GM12872 (cell line): ENCODE data around the gene TUT7.

Experiments
- CTCF ChIP-seq: IDR thresholded peaks from 3 replicates; pipeline ENCODE4 v1.5.1; 2011; ENCODE audit warnings: low read depth, mild to moderate bottlenecking, low read length, moderate library complexity; ENCODE audit not compliant: insufficient read depth

Gene TUT7

GRCh38 chr9:86368871-86369521, 14.8 kb upstream of the TUT7 start:
- TF ChIP-seq CTCF, result no peak

DNA sequence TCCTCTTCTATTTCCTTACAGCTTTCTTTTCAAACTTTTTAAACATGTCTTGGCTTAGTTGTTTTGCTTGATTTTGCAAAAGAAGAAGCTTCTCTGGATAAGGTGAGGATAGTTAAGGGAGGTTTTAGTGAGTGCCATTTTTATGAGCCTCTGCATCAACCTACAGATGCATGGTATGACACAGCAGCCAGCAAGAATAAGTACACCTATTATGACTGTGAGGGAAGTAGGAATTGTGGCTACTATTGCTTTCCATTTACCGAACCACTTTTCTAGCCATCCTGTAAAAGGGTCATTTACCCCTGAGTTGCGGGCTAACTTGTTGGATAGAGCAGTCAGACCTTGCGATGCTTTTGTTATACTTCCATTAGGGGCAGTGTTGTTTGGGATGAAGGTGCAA, 7.0 kb upstream of the TUT7 start:
- TF ChIP-seq CTCF, result no peak

DNA sequence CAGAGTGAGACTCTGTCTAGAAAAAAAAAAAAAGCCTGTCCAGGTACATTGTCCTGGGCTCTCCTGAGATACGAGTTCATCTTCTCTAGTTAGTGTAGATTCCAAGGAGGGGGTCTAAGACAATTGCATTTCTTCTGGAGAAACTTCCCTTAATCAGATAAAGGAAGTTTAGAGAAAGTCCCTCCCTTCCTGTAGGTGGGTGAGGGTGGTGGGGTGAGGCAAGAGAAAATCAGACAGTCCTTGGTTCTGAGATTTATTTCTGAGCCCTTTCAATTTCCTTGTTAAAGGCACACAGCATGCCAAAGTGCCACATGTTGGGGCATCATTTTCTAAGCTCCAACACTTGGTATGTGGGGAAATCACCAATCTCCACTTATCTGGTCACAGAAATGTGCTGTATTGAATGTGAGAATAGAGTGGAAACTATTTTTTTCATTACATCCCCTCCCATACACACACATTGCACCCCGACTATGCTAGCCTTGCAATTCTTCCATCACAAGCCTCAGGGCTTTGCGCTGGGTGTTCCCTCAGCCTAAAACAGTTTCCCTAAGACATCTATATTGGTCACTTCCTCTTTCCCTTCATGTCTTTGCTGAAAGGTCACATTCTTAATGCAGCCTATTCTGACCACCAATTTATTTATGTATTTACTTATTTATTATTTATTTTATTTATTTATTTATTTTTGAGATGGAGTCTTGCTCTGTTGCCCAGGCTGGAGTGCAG, 5.1 kb upstream of the TUT7 start:
- TF ChIP-seq CTCF, result no peak

- TF ChIP-seq CTCF, result no peak
Observed at GRCh38 chr9:86356871-86357866, 3.0 kb upstream of the TUT7 start.

DNA sequence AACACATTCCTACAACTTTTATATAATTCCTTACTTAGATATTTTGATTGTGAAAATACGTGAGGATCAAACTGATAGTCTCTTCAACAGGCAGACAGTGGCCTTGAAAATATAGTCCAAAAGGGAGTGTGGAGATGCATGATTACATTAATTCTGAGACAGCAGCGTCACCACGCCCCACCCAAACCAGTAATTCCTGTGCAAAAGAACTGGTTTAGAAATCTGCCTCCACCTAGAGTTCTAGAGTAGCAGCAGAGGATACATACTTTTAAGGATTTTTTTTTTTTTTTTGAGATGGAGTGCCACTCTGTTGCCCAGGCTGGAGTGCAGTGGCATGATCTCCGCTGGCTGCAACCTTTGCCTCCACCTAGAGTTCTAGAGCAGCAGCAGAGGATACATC, 1.6 kb upstream of the TUT7 start:
- TF ChIP-seq CTCF, result no peak

- no peak for TF ChIP-seq CTCF
Observed at GRCh38 chr9:86354818-86355309, 654 bp upstream of the TUT7 start.

DNA sequence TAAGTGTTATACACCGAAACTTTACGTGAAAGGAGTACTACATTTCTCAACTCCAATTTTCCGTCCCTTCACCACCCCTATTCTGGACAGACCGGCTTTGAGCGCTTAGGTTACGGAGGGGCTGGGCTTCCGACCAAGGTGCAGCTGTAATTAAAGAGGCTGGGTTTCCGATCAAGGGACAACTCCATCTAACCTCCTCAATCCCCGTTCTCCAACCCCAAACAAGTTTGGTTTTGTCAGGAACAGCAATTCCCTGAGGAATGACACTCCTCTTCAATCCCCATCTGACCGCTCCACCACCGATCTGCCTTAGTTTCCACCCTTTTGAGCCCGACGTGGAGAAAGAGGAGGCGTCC, 577 bp downstream of the TUT7 start:
- no peak for TF ChIP-seq CTCF
